PC-9 (cell line): ENCODE results near the gene DENND1A.

ENCODE experiments used
- CTCF ChIP-seq: fragments of 200-600 bp; sonication (generic); conservative IDR thresholded peaks from 2 replicates; pipeline ENCODE4 v1.6.1; 2017; ENCODE audit warnings: mixed run types, antibody characterized with exemption, mild to moderate bottlenecking, moderate library complexity
- EZH2 ChIP-seq: fragments of 200-600 bp; sonication (generic); IDR thresholded peaks from 2 replicates; pipeline ENCODE4 v1.8.0; 2017; ENCODE audit warnings: antibody characterized with exemption, low read depth

- no peak for TF ChIP-seq CTCF
- no peak for TF ChIP-seq EZH2
Measured at GRCh38 chr9:123368536-123369153, 561.3 kb downstream of the DENND1A start.
